ENCODE measurements around the gene MRAP.

MRAP gene

GRCh38 chr21:32322676-32323075, 24.0 kb downstream of the MRAP start:
- no peak for DNase-seq (ENCODE audit: low spot score)

GRCh38 chr21:32325706-32326105, 27.1 kb downstream of the MRAP start:
- no peak for DNase-seq (ENCODE audit: low spot score)

- no peak for DNase-seq (ENCODE audit: low spot score)
Observed at GRCh38 chr21:32328595-32328994, 29.9 kb downstream of the MRAP start.

- no peak for DNase-seq (ENCODE audit: low spot score)
Observed at GRCh38 chr21:32329331-32329730, 30.7 kb downstream of the MRAP start.

GRCh38 chr21:32329776-32330175, 31.1 kb downstream of the MRAP start:
- DNase-seq (ENCODE audit: low spot score): no peak

- peak; percentile 44 for DNase-seq (ENCODE audit: low spot score)
Observed at GRCh38 chr21:32330784-32331311, 32.2 kb downstream of the MRAP start.

GRCh38 chr21:32331444-32332305, 33.0 kb downstream of the MRAP start:
- DNase-seq (ENCODE audit: low spot score): no peak

- DNase-seq (ENCODE audit: low spot score): no peak
Observed at GRCh38 chr21:32332463-32332951, 33.9 kb downstream of the MRAP start.

GRCh38 chr21:32333953-32334673, 35.5 kb downstream of the MRAP start:
- DNase-seq (ENCODE audit: low spot score): no peak

- DNase-seq (ENCODE audit: low spot score): no peak
Observed at GRCh38 chr21:32334980-32335531, 36.4 kb downstream of the MRAP start.

GRCh38 chr21:32335601-32336575, 37.2 kb downstream of the MRAP start:
- DNase-seq (ENCODE audit: low spot score): no peak

- DNase-seq (ENCODE audit: low spot score): no peak
Observed at GRCh38 chr21:32336711-32337110, 38.1 kb downstream of the MRAP start.

GRCh38 chr21:32337206-32337605, 38.6 kb downstream of the MRAP start:
- DNase-seq (ENCODE audit: low spot score): no peak

GRCh38 chr21:32338209-32338921, 39.7 kb downstream of the MRAP start:
- no peak for DNase-seq (ENCODE audit: low spot score)

GRCh38 chr21:32340863-32341848, 42.5 kb downstream of the MRAP start:
- DNase-seq (ENCODE audit: low spot score): no peak

- no peak for DNase-seq (ENCODE audit: low spot score)
Observed at GRCh38 chr21:32346951-32347350, 48.3 kb downstream of the MRAP start.

- no peak for DNase-seq (ENCODE audit: low spot score)
Observed at GRCh38 chr21:32347351-32347750, 48.7 kb downstream of the MRAP start.

GRCh38 chr21:32347977-32348376, 49.3 kb downstream of the MRAP start:
- DNase-seq (ENCODE audit: low spot score): no peak

- no peak for DNase-seq (ENCODE audit: low spot score)
Observed at GRCh38 chr21:32348604-32349332, 50.1 kb downstream of the MRAP start.

All from HuH-7 (cell line).